ENCODE data around the gene MCM5.

MCM5 gene

DNA sequence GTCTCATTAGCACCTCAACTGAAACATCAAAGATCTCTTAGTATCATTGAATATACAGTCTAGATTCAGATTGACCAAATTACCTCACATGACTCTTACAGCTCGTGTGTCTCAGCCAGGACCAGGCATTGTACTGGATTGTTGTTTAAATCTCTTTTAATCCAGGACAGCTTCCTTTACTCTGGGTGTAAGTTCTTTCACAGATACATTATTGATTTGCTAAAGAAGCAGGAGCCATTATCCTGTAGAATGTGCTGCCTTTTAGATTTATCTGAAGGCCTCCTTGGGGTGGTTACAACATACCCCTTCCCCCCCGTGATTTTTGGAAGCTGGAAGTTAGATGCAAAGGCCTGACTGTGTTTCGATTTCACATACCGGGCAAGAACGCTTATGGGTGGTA is 4.2 kb downstream of the MCM5 start:
- DNase-seq = no peak

GRCh38 chr22:35406443-35406842 is 6.5 kb downstream of the MCM5 start:
- DNase-seq = no peak

DNA sequence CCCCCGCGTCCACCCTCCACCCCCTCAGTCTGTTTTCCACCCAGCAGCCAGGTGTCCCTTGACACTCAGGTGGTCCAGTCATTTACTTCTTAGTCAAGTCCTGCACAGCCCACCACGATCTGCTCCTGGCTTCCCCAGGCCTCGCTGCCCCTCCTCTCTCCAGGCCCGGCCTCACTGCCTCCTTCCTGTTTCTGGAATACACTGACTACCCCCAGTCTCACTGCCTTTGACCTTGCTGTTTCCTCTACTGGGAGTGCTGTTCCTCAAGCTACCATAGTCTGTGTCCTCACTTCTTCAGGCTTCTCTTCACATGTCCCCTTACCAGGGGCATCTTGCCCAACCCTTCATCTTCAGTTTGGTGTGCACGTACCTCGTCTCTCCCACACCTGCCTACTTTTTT is 7.4 kb downstream of the MCM5 start:
- no peak for DNase-seq

DNA sequence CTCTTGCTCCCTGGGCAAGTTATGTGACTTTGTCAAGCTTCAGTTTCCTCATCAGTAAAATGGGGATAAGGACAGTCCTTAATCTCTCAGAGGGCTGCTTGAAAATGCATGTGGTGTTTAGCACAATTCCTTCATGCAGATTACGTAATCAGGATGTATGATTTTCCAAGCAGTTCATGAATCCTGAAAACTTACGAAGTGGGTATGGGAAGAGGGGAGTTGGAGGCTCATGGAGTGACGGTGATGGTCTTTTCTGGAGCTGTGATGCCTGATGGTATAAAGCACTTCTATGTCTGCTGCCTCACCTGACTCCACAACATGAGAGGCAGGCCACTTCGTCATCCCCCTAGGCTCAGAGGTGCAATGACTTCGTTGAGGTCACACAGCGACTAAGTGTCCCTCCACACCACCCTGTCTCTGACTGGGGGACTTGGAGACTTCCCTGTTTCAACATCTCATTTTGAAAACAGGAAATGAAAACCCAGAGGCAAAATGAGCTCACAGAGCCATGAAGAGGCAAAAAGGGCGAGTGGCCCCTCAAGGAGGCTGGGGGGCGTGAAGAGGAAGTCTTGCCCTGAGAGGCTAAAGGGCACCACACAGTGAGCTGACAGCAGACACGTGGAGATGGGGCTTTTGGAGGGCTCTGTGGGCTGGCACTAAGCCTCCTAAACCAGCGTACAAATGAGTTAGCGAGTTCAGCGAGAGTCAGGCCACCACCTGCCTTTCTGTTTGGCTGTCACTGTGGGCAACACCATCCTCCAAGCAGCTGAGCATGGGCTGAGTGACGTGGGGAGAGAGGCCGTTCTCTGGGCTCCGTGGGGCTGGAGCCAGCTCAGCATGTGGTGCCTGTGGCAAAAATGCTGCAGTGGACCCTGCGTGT is 10.1 kb downstream of the MCM5 start:
- no peak for DNase-seq

DNA sequence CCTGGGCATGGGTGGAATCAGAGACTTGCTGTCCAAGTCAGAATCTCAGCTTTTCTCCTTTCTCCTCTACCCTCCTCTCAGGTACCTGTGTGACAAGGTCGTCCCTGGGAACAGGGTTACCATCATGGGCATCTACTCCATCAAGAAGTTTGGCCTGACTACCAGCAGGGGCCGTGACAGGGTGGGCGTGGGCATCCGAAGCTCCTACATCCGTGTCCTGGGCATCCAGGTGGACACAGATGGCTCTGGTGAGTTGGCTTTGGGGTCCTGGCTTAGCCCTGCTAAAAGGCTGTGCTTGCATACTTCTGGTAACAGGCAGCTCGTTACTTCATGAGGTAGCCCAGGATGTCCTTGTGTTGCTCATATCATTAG is 10.7 kb downstream of the MCM5 start:
- DNase-seq = no peak

DNA sequence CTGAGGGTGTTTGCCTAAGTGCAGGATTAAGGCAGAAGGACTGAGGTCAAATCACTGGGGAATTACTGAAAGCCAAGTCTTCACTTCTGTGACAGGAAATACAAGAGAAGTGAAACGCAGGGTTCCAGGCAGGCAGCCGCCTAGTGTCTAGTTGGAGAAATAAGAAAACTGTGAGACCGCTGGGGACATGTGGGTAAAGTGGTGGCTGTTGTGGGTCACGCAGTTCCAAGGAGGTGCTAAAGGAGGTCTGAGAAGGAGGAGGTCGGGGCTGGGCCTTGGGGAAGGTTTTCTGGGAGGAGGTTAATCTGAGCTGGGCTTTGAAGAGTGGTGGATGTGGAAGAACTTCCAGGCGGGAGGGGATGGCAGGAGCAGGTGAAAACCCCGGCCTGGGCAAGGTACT is 11.2 kb downstream of the MCM5 start:
- no peak for DNase-seq

GRCh38 chr22:35413624-35414023 is 13.7 kb downstream of the MCM5 start:
- no peak for DNase-seq

GRCh38 chr22:35417606-35418005 is 17.7 kb downstream of the MCM5 start:
- DNase-seq = no peak

- DNase-seq = no peak
These were observed 18.1 kb downstream of the MCM5 start for GRCh38 chr22:35418088-35418487.

DNA sequence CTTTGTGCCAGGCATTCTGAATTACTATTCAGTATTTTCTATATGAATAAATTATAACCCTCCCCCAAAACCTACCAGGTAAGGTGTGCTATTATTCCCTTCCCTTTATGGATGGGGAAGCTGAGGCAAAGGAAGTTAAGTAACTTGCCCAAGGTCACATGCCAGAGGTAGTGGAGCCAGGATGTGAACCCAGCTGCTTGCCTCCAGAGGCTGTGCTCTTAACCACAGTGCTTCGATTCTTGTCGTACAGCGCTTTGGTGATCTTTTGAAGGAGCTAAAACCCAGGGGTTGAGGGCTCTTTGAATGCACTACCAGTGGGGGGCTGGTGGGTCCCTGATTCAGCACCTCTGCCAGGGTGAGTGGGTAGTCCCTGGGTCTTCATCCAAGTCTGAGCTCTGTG is 18.8 kb downstream of the MCM5 start:
- DNase-seq = no peak

DNA sequence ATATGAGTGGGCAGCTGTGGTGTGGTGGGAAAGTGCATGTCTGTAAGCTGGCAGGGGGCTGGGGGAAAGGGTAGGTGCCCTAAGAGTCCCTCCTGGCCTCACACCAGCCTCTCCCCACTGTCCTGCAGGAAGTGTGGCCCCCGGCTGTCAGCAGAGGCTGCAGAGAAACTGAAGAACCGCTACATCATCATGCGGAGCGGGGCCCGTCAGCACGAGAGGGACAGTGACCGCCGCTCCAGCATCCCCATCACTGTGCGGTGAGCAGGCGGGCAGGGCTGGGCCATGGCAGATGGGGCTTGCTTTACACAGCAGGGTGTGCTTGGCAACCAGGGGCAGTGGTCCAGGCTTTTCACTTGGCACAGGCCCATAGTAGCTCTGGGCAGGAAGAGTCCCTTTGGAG is 19.8 kb downstream of the MCM5 start:
- DNase-seq = no peak

GRCh38 chr22:35421121-35421520 is 21.2 kb downstream of the MCM5 start:
- no peak for DNase-seq

DNA sequence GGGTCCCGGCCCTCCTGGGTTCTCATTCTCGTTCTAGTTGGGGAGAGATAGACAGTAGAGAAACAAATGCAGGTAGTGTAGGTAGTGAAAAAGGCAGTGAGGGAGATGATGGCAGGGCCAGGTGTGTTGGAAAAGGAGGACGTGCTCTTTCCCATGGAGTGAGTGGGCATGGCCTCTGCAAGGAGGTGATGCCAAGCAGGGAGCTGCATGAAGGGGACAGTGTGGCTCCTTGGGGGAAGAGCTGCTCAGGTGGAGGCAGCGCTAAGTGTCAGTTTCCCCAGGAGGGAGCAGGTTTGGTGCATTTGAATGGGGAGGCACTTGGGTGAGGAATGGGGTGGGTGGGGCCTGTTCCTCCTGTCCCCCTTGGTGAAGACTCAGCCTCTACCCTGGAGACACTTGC is 22.2 kb downstream of the MCM5 start:
- no peak for DNase-seq

DNA sequence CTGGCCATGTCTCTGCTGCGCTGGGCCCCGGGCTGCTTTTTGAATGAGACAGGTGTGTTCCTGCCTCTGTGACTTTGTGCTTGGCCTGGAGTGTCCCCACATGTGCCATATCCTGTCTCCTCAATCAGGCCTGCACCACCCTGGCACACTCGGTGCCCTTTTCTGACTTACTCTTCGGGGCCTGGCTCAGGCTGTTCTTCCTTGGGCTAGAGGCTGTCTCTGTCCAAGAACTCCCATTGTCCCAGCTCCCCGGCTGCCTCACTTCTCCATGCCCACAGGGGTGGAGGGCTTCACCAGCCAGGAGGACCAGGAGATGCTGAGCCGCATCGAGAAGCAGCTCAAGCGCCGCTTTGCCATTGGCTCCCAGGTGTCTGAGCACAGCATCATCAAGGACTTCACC is 23.0 kb downstream of the MCM5 start:
- DNase-seq = no peak

DNA sequence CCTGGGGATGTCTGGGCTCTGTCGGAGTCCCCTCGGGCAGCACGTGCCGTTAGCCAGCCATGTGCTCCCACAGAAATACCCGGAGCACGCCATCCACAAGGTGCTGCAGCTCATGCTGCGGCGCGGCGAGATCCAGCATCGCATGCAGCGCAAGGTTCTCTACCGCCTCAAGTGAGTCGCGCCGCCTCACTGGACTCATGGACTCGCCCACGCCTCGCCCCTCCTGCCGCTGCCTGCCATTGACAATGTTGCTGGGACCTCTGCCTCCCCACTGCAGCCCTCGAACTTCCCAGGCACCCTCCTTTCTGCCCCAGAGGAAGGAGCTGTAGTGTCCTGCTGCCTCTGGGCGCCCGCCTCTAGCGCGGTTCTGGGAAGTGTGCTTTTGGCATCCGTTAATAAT is 24.1 kb downstream of the MCM5 start:
- DNase-seq = no peak

GRCh38 chr22:35424761-35425160 is 24.8 kb downstream of the MCM5 start:
- DNase-seq = no peak

- DNase-seq = no peak
These were observed 25.6 kb downstream of the MCM5 start for GRCh38 chr22:35425546-35425945.

- no peak for DNase-seq
These were observed 26.2 kb downstream of the MCM5 start for GRCh38 chr22:35425971-35426800.

DNA sequence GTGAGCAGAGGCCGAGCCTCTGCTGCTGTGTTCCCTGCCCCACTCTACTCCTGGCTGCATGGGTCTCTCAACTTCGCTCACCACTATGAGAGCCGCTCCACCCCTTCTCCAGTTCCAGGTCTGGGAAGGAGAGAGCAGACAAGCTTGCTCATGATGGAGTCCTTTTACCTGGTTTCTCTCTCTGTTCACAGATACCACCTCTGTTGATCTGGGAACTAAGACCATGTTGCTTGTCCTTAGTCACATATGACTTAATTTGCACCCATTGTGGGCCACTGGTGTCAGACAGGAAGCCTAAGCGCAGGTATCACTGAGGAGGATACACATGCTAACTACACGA is 26.8 kb downstream of the MCM5 start:
- DNase-seq = no peak

DNA sequence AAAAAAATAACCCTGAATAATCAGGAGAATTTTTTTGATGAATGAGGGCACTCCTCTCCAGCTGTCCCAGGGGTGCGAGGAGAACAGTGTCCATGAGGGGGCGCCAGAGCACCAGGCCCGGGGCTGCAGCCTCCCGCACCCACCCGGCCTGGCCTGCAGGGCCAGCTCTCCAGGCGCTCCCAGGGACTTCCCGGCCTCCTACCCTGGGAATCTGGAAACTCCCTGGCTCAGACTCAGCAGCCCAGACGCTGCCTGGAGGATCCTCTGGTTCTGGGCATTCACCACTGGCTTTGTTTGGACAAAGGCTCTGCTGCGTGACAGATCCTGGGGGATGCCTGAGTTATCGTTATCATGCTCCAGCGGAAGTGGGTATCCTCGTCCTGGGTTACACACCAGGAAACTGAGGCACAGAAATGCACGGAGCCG is 31.0 kb downstream of the MCM5 start:
- peak; percentile 67 for DNase-seq

GRCh38 chr22:35431483-35432227 is 31.7 kb downstream of the MCM5 start:
- DNase-seq = no peak

DNA sequence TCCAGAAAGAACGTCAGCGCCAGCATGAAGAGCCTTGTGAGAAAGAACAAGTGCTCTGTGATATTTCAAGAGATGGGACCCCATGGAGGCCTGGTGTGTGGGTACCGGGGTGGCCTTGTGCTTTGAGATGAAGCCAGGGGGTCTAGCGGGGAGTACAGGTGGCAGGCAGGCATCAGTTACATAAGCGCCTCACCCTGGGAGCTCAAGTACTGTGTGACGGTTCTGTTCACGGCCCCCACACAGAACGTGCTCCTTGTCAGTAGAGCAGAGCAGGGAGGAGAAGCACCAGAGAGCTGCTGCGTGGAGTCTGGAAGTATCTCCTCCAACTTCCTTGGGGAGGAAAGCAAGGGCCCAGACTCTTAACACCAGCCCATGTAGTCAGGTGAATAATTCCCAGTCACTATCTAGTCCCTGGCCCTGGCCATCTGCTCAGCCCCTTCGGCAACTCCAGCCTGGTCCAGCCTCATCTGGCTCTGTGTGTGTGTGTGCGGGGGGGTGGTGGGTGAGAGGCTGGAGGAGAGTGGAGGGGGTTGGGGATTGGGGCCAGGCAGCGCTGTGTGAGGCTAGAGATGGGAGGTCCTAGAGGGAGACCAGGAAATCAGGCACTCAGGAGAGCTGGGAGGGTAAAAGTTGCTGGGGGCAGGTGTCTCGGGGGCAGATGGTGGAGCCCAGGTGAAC is 32.4 kb downstream of the MCM5 start:
- no peak for DNase-seq

GRCh38 chr22:35434061-35434710 is 34.2 kb downstream of the MCM5 start:
- no peak for DNase-seq

Data from activated CD4-positive, alpha-beta T cell treated with anti-CD3 and anti-CD28 coated beads, Interleukin-2, Interleukin-6, amounts not matched to agents 100 ng/mL and 50 ng/mL, durations not matched to agents 16 hours and 8 hours (primary cell).